ENCODE data around the gene TMEM95.

DNA sequence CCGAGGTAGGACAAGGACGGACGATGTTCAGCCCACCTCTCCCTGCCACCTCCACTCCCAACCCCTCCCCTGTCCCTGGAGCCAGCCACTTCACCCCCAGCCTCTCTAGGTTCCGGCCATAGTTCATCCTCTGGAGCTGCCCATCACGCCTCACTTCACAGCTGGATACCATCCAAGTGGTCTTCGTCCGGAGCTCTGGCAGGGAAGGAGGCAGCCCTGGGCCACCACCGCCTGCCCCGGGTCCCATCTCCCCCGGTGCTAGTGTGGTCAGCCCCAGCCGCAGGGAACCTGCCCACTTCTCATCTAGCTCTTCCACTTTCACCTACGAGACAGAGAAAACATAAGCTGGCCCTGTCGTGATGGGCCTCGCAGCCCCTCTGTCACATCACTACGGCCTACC lies 33.5 kb upstream of the TMEM95 start:
- TF ChIP-seq, protein P1, sequence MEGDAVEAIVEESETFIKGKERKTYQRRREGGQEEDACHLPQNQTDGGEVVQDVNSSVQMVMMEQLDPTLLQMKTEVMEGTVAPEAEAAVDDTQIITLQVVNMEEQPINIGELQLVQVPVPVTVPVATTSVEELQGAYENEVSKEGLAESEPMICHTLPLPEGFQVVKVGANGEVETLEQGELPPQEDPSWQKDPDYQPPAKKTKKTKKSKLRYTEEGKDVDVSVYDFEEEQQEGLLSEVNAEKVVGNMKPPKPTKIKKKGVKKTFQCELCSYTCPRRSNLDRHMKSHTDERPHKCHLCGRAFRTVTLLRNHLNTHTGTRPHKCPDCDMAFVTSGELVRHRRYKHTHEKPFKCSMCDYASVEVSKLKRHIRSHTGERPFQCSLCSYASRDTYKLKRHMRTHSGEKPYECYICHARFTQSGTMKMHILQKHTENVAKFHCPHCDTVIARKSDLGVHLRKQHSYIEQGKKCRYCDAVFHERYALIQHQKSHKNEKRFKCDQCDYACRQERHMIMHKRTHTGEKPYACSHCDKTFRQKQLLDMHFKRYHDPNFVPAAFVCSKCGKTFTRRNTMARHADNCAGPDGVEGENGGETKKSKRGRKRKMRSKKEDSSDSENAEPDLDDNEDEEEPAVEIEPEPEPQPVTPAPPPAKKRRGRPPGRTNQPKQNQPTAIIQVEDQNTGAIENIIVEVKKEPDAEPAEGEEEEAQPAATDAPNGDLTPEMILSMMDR (IDR thresholded peaks at IDR 0.05 in 4 of 5, conservative IDR thresholded peaks at IDR 0.05 in 1 of 5) = no peak
- TF ChIP-seq POLR2A (IDR thresholded peaks at IDR 0.05) = no peak

All from gastrocnemius medialis (tissue), 4 donors.